ENCODE measurements around the gene NRXN2.

DNA sequence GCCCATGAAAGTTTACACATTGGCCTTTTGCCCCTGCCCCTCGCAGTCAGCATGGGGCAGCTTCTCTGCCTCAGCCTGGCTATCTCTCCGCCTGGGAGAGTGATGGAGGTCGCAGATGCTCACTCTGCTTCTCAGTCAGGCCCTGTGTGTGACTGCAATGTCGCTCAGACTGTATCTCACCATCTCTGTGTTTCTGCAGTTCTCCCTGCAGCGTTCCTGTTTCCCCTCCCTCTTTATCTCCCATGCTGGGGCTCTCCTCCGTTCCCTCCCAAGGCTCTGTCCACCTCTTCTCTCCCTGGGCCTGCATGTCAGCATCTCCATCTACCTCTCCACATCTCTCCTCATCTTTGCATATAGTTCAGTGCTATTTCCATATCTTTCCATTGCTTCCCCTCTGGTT lies 93.9 kb downstream of the NRXN2 start:
- TF ChIP-seq, protein P1, sequence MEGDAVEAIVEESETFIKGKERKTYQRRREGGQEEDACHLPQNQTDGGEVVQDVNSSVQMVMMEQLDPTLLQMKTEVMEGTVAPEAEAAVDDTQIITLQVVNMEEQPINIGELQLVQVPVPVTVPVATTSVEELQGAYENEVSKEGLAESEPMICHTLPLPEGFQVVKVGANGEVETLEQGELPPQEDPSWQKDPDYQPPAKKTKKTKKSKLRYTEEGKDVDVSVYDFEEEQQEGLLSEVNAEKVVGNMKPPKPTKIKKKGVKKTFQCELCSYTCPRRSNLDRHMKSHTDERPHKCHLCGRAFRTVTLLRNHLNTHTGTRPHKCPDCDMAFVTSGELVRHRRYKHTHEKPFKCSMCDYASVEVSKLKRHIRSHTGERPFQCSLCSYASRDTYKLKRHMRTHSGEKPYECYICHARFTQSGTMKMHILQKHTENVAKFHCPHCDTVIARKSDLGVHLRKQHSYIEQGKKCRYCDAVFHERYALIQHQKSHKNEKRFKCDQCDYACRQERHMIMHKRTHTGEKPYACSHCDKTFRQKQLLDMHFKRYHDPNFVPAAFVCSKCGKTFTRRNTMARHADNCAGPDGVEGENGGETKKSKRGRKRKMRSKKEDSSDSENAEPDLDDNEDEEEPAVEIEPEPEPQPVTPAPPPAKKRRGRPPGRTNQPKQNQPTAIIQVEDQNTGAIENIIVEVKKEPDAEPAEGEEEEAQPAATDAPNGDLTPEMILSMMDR (IDR thresholded peaks at IDR 0.05 in 2 of 3, conservative IDR thresholded peaks at IDR 0.05 in 1 of 3; ENCODE audit: control insufficient read depth in 2 of 3, extremely low read depth in 1 of 3, insufficient read depth in 1 of 3, low read depth in 3 of 3, low read length in 3 of 3), result no peak
- TF ChIP-seq, protein P2, sequence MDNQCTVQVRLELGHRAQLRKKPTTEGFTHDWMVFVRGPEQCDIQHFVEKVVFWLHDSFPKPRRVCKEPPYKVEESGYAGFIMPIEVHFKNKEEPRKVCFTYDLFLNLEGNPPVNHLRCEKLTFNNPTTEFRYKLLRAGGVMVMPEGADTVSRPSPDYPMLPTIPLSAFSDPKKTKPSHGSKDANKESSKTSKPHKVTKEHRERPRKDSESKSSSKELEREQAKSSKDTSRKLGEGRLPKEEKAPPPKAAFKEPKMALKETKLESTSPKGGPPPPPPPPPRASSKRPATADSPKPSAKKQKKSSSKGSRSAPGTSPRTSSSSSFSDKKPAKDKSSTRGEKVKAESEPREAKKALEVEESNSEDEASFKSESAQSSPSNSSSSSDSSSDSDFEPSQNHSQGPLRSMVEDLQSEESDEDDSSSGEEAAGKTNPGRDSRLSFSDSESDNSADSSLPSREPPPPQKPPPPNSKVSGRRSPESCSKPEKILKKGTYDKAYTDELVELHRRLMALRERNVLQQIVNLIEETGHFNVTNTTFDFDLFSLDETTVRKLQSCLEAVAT (IDR thresholded peaks at IDR 0.05), result no peak
- TF ChIP-seq, protein P3, sequence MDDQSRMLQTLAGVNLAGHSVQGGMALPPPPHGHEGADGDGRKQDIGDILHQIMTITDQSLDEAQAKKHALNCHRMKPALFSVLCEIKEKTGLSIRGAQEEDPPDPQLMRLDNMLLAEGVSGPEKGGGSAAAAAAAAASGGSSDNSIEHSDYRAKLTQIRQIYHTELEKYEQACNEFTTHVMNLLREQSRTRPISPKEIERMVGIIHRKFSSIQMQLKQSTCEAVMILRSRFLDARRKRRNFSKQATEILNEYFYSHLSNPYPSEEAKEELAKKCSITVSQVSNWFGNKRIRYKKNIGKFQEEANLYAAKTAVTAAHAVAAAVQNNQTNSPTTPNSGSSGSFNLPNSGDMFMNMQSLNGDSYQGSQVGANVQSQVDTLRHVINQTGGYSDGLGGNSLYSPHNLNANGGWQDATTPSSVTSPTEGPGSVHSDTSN (IDR thresholded peaks at IDR 0.05; ENCODE audit: insufficient replicate concordance, low read depth, low read length), result no peak
